H9 (cell line): ENCODE data around the gene UBE2B. TPM values are rescaled to one million over a fixed set of nuclear protein-coding genes. Genes with fewer than 3 reads are reported as not detected.

Experiments used
- DNase-seq: peaks from one replicate; pipeline ENCODE4 v3.0.0-alpha.2; 2017
- H2AFZ ChIP-seq: one replicate; pipeline ENCODE4 v1.6.1; 2013; ENCODE audit warnings: mild to moderate bottlenecking, low read length, control low read depth, moderate library complexity
- H2AK5ac ChIP-seq: 2 replicates; pipeline ENCODE4 v1.6.1; 2013; ENCODE audit warnings: low read length, control low read depth, mixed read lengths; ENCODE audit not compliant: insufficient read length
- H2BK120ac ChIP-seq: one replicate; pipeline ENCODE4 v1.6.1; 2013; ENCODE audit warnings: low read depth, mild to moderate bottlenecking, low read length, control low read depth, inconsistent platforms; ENCODE audit not compliant: poor library complexity, severe bottlenecking
- H2BK12ac ChIP-seq: 2 replicates; pipeline ENCODE4 v1.6.1; 2013; ENCODE audit warnings: low read length, control low read depth, mixed read lengths, low read depth; ENCODE audit not compliant: insufficient read length
- H2BK15ac ChIP-seq: 2 replicates; pipeline ENCODE4 v1.6.1; 2013; ENCODE audit warnings: low read depth, low read length, control low read depth
- H2BK20ac ChIP-seq: one replicate; pipeline ENCODE4 v1.6.1; 2013; ENCODE audit warnings: low read depth, mild to moderate bottlenecking, low read length, control low read depth, inconsistent platforms; ENCODE audit not compliant: poor library complexity, severe bottlenecking
- H2BK5ac ChIP-seq: 2 replicates; pipeline ENCODE4 v1.6.1; 2013; ENCODE audit warnings: low read length, control low read depth, mixed read lengths; ENCODE audit not compliant: insufficient read length
- H3K14ac ChIP-seq: 2 replicates; pipeline ENCODE4 v1.6.1; 2013; ENCODE audit warnings: low read length, control low read depth; ENCODE audit not compliant: insufficient read depth
- H3K18ac ChIP-seq: 2 replicates; pipeline ENCODE4 v1.6.1; 2013; ENCODE audit warnings: low read depth, mild to moderate bottlenecking, mixed read lengths, low read length, control low read depth; ENCODE audit not compliant: insufficient read length
- H3K23ac ChIP-seq: 2 replicates; pipeline ENCODE4 v1.6.1; 2013; ENCODE audit warnings: low read length, control low read depth, mixed read lengths, low read depth; ENCODE audit not compliant: insufficient read length
- H3K23me2 ChIP-seq: 2 replicates; pipeline ENCODE4 v1.6.1; 2013; ENCODE audit warnings: low read depth, mild to moderate bottlenecking, mixed read lengths, low read length, control low read depth; ENCODE audit not compliant: insufficient read length, poor library complexity, severe bottlenecking
- H3K27ac ChIP-seq: 2 replicates; pipeline ENCODE4 v1.5.1; 2013; ENCODE audit warnings: low read length, control low read depth, mixed read lengths, low read depth; ENCODE audit not compliant: insufficient read length
- H3K27me3 ChIP-seq: 2 replicates; pipeline ENCODE4 v1.6.1; 2013; ENCODE audit warnings: low read length, control low read depth, inconsistent platforms; ENCODE audit not compliant: insufficient read depth
- H3K4ac ChIP-seq: 2 replicates; pipeline ENCODE4 v1.6.1; 2013; ENCODE audit warnings: low read depth, mild to moderate bottlenecking, control low read depth, inconsistent platforms, low read length, moderate library complexity
- H3K4me1 ChIP-seq: 2 replicates; pipeline ENCODE4 v1.6.1; 2013; ENCODE audit warnings: low read length, control low read depth, inconsistent platforms; ENCODE audit not compliant: insufficient read depth
- H3K4me2 ChIP-seq: 2 replicates; pipeline ENCODE4 v1.6.1; 2013; ENCODE audit warnings: low read length, control low read depth, mixed read lengths; ENCODE audit not compliant: insufficient read length, insufficient read depth
- H3K56ac ChIP-seq: 2 replicates; pipeline ENCODE4 v1.6.1; 2013; ENCODE audit warnings: low read depth, mild to moderate bottlenecking, mixed read lengths, low read length, control low read depth; ENCODE audit not compliant: insufficient read length
- H3K79me1 ChIP-seq: 2 replicates; pipeline ENCODE4 v1.6.1; 2013; ENCODE audit warnings: low read depth, mild to moderate bottlenecking, moderate library complexity, low read length, control low read depth, inconsistent platforms; ENCODE audit not compliant: insufficient read depth, poor library complexity, severe bottlenecking
- H3K79me2 ChIP-seq: 2 replicates; pipeline ENCODE4 v1.6.1; 2013; ENCODE audit warnings: low read length, control low read depth, inconsistent platforms; ENCODE audit not compliant: insufficient read depth
- H3K9ac ChIP-seq: 2 replicates; pipeline ENCODE4 v1.6.1; 2013; ENCODE audit warnings: low read length, control low read depth, mixed read lengths; ENCODE audit not compliant: insufficient read length; ENCODE audit errors: extremely low read depth
- H3K9me3 ChIP-seq: one replicate; pipeline ENCODE4 v1.6.1; 2013; ENCODE audit warnings: low read depth, low read length, inconsistent platforms; ENCODE audit not compliant: control insufficient read depth
- H3T11ph ChIP-seq: one replicate; pipeline ENCODE4 v1.6.1; 2013; ENCODE audit warnings: mild to moderate bottlenecking, low read length, control low read depth, inconsistent platforms
- H4K20me1 ChIP-seq: one replicate; pipeline ENCODE4 v1.6.1; 2013; ENCODE audit not compliant: control insufficient read depth, insufficient read length, insufficient read depth
- H4K5ac ChIP-seq: 2 replicates; pipeline ENCODE4 v1.6.1; 2013; ENCODE audit warnings: low read depth, mild to moderate bottlenecking, mixed read lengths, low read length, control low read depth; ENCODE audit not compliant: insufficient read length
- H4K8ac ChIP-seq: replicated peaks from 2 replicates; pipeline ENCODE4 v1.6.1; 2013; ENCODE audit warnings: low read length, control low read depth, mixed read lengths, low read depth; ENCODE audit not compliant: insufficient read length
- H4K91ac ChIP-seq: 2 replicates; pipeline ENCODE4 v1.6.1; 2013; ENCODE audit warnings: low read depth, mild to moderate bottlenecking, moderate library complexity, mixed read lengths, low read length, control low read depth; ENCODE audit not compliant: insufficient read length
- H3K27ac Mint-ChIP-seq, 3 experiments: 2 replicates in 2 of 3; 3 replicates in 1 of 3; pipeline ENCODE4 v1.8.0; 2020 to 2021; ENCODE audit warnings: mixed read lengths in 3 of 3, mild to moderate bottlenecking in 1 of 3, moderate library complexity in 1 of 3
- H3K27me3 Mint-ChIP-seq: 2 replicates; pipeline ENCODE4 v1.8.0; 2021; ENCODE audit warnings: low read depth, mild to moderate bottlenecking, moderate library complexity, mixed read lengths
- H3K36me3 Mint-ChIP-seq, 3 experiments: 2 replicates in 2 of 3; 3 replicates in 1 of 3; pipeline ENCODE4 v1.8.0; 2020 to 2021; ENCODE audit warnings: low read depth in 3 of 3, mixed read lengths in 3 of 3; ENCODE audit not compliant: insufficient read depth in 1 of 3
- H3K4me1 Mint-ChIP-seq, 2 experiments: 2 replicates each; pipeline ENCODE4 v1.8.0; 2020; ENCODE audit warnings: mixed read lengths in 2 of 2
- H3K4me3 Mint-ChIP-seq, 2 experiments: 2 replicates in 1 of 2; 3 replicates in 1 of 2; pipeline ENCODE4 v1.8.0; 2020 to 2021; ENCODE audit warnings: mild to moderate bottlenecking in 2 of 2, mixed read lengths in 2 of 2, moderate library complexity in 1 of 2
- H3K9me3 Mint-ChIP-seq, 2 experiments: 2 replicates in 1 of 2; 3 replicates in 1 of 2; pipeline ENCODE4 v1.8.0; 2020; ENCODE audit warnings: mild to moderate bottlenecking in 2 of 2, mixed read lengths in 2 of 2, moderate library complexity in 1 of 2
- WGBS: extraction: QIAGEN DNeasy Blood & Tissue Kit; methylation state at CpG from one replicate; pipeline ENCODE4 v1.1.7; 2013; ENCODE audit warnings: missing lambda C conversion rate, low lambda C conversion rate, mixed read lengths; ENCODE audit not compliant: insufficient read length; ENCODE audit errors: extremely low coverage; 5-methylcytosine and 5-hydroxymethylcytosine counted together
- long read RNA-seq: library from polyadenylated mRNA; unstranded; transcript quantifications from one replicate; pipeline ENCODE4 v2.0.0, GENCODE V29; 2020
- total RNA-seq: library from RNA; stranded (reverse); gene quantifications from 2 replicates; pipeline ENCODE4 v1.2.1, GENCODE V29; 2021
- TF ChIP-seq, protein P1 (sequence below): fragments of 200-600 bp; sonication (generic); conservative IDR thresholded peaks from 3 replicates; pipeline ENCODE4 v1.8.0; 2021; ENCODE audit warnings: antibody characterized with exemption, mild to moderate bottlenecking

The UBE2B gene
- total RNA-seq, result 50.3 and 50.6 TPM in 2 replicates
- long read RNA-seq, transcript UBE2B-201 (6 exons, 2,515 nt), result major isoform, 32 of 44 reads
- long read RNA-seq, partial matches to known transcripts, result 1 of 44 reads
- long read RNA-seq, other reads (novel, unspliced or antisense), result 9 of 44 reads

DNA sequence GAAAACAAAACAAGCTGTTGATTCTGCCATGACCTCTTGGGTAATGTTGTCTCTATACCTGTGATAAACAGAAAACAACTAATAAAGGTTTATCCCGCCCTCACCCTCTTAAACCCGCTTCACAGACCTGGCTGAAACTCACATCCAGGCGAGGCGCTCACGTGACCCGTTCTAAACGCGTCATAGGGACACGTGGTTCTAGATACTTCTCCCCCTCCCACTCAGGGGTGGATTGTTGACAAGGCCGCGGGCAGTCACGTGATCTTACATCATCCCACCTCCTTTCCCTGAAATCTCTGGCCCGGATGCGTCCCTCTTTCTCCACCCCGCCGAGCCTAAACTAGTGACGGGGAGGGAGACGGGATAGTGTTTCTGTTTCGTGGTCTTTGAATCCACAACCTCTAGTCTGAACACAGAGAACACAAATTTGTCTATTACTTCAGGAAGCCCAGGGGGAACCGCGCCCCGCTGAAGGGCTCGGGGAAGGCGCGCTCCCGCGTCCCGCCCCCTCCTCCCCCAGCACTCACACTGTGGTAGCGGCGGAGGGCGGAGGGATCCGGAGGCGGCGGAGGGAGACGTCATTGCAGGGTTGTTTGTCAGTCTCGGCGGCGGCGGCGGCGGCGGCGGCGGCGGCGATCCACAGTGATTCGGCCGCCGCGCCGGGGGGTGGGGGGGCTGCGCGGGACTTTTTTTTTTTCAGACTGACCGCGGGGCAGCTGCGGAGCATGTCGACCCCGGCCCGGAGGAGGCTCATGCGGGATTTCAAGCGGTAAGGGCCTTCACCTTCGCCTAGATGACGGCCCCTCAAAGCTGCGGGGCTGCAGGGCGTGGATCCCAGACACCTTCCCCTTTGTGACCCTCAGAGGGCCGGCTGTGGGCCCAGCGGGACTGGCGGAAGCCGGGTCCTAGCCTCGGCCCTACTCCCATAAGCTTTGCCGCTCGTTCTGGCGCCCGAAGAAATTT lies at the start of gene UBE2B:
Gene UBE2B, plus strand, starts transcription at position 699 of the 963 bp plus-strand sequence. Its CDS starts 27 bp downstream, at position 726.
- Histone ChIP-seq H2BK5ac (peak within 1 kb of the TSS; percentile 95), H3K9me3 (no peaks in the 10 kb centered on the region), H2AK5ac (no peak within 1 kb of the TSS), H2BK15ac (no peak within 1 kb of the TSS; the same call in 1 of the 2 replicates), H3K23me2 (peaks cover 3% of the 10 kb centered on the region), H4K91ac (peak within 1 kb of the TSS; percentile 91), H3K79me2 (peaks cover 14% of the 10 kb centered on the region), H4K5ac (peak within 1 kb of the TSS; percentile 95), H2BK20ac (no peak within 1 kb of the TSS), H3K27ac (peak within 1 kb of the TSS; percentile 97), H2BK12ac (peak within 1 kb of the TSS; percentile 84), H2AFZ (no peak within 1 kb of the TSS), H3K79me1 (no peaks in the 10 kb centered on the region), H3K4me1 (no peaks in the 10 kb centered on the region), H4K8ac (peak within 1 kb of the TSS; percentile 21), H3T11ph (peak within 1 kb of the TSS; percentile 93), H2BK120ac (peak within 1 kb of the TSS; percentile 98), H3K4me2 (peak within 1 kb of the TSS; percentile 77), H3K18ac (peak within 1 kb of the TSS; percentile 99), H3K4ac (no peak within 1 kb of the TSS; the same call in 1 of the 2 replicates), H3K23ac (no peak within 1 kb of the TSS), H4K20me1 (no peaks in the 10 kb centered on the region), H3K14ac (peak within 1 kb of the TSS; percentile 98), H3K27me3 (no peaks in the 10 kb centered on the region), H3K9ac (peak within 1 kb of the TSS; percentile 97), H3K56ac (peak within 1 kb of the TSS; percentile 96)
- peaks cover 14 to 37% (median 28%) of the 10 kb centered on the region in 3 experiments for H3K36me3 Mint-ChIP-seq
- H3K4me3 Mint-ChIP-seq, result peak within 1 kb of the TSS; percentile 95 to 98
- H3K27me3 Mint-ChIP-seq, result no peaks in the 10 kb centered on the region
- TF ChIP-seq, protein P1, sequence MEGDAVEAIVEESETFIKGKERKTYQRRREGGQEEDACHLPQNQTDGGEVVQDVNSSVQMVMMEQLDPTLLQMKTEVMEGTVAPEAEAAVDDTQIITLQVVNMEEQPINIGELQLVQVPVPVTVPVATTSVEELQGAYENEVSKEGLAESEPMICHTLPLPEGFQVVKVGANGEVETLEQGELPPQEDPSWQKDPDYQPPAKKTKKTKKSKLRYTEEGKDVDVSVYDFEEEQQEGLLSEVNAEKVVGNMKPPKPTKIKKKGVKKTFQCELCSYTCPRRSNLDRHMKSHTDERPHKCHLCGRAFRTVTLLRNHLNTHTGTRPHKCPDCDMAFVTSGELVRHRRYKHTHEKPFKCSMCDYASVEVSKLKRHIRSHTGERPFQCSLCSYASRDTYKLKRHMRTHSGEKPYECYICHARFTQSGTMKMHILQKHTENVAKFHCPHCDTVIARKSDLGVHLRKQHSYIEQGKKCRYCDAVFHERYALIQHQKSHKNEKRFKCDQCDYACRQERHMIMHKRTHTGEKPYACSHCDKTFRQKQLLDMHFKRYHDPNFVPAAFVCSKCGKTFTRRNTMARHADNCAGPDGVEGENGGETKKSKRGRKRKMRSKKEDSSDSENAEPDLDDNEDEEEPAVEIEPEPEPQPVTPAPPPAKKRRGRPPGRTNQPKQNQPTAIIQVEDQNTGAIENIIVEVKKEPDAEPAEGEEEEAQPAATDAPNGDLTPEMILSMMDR, result no peak
- peaks cover 4 to 10% of the 10 kb centered on the region in 2 experiments for H3K9me3 Mint-ChIP-seq
- DNase-seq, result peak; percentile 98
- peak within 1 kb of the TSS; percentile 100 for H3K27ac Mint-ChIP-seq
- peaks cover 17 to 35% of the 10 kb centered on the region in 2 experiments for H3K4me1 Mint-ChIP-seq
- no CpG with 5 or more reads among the region's 74 CpGs for WGBS
